T-helper 1 cell treated with Interleukin-12 subunit alpha and Interleukin-12 subunit beta and Interleukin-4 antibody, amounts not matched to agents 30 μg/mL and 1 μg/mL, for 36 hours (primary cell): ENCODE data around the gene FTCDNL1.

ENCODE experiments used
- H3K27ac Mint-ChIP-seq: one replicate; pipeline ENCODE4 v1.8.0; 2021; ENCODE audit warnings: mild to moderate bottlenecking, mixed read lengths
- H3K27me3 Mint-ChIP-seq: one replicate; pipeline ENCODE4 v1.8.0; 2021; ENCODE audit warnings: low read depth, mixed read lengths
- H3K36me3 Mint-ChIP-seq: one replicate; pipeline ENCODE4 v1.8.0; 2021; ENCODE audit warnings: low read depth, mixed read lengths
- H3K4me1 Mint-ChIP-seq: one replicate; pipeline ENCODE4 v1.8.0; 2021; ENCODE audit warnings: low read depth, mixed read lengths
- H3K4me3 Mint-ChIP-seq: one replicate; pipeline ENCODE4 v1.8.0; 2021; ENCODE audit warnings: mild to moderate bottlenecking, moderate library complexity, mixed read lengths
- H3K9me3 Mint-ChIP-seq: one replicate; pipeline ENCODE4 v1.8.0; 2021; ENCODE audit warnings: mixed read lengths

Gene FTCDNL1

GRCh38 chr2:199850718-199851500, at the start of gene FTCDNL1:
Gene FTCDNL1 (minus strand): TSS chr2:199851192. CDS start chr2:199848962, 2,230 bp downstream.
- peak within 1 kb of the TSS; percentile 96 for H3K4me3 Mint-ChIP-seq
- H3K27ac Mint-ChIP-seq, result peak within 1 kb of the TSS; percentile 86
- H3K9me3 Mint-ChIP-seq, result no peaks in the 10 kb centered on the region
- H3K4me1 Mint-ChIP-seq, result peaks cover 4% of the 10 kb centered on the region
- H3K27me3 Mint-ChIP-seq, result peaks cover 38% of the 10 kb centered on the region
- no peaks in the 10 kb centered on the region for H3K36me3 Mint-ChIP-seq

DNA sequence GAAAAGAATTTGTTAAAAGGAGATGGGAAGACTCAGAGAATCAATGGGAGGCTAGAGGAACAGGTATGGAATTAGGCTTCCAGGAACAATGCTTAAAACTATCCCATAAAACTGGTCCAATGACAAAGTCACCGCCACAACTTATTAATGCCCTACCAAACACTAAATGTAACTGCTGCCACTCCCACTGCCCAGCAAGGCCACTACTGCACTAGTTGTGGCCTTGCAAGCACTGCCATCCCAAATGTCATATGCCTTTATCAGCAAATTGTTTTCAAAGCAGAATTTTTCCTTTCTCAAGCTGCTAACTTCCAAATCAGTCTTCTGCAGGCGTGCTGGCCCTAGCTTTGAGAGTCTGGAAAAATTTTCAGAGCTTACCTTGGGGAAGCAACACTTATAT, 45.6 kb upstream of the FTCDNL1 start:
- Mint-ChIP-seq H3K27ac (no peak overlapping the region), H3K36me3 (no peaks in the 10 kb centered on the region), H3K9me3 (no peaks in the 10 kb centered on the region), H3K27me3 (peaks cover 16% of the 10 kb centered on the region), H3K4me1 (no peaks in the 10 kb centered on the region), H3K4me3 (no peak overlapping the region)

DNA sequence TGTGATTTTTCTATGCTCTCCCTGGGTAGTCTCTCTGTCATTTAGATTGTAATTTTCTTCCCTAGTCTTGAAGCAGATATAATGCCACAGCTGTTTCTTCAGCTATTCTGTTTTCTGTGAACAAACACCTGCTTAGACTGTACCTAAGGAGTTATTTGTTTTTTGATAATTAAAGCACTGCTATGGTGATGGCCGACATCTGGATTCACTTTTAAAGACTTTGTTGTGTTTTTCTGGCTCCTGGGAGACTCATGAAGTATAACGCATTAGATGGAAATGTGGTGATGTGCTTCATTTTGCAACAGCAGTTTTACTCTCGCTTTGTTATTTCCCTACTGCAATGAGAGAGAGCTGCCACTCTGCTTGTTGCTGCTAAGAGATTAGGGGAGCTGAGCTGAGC, 44.4 kb upstream of the FTCDNL1 start:
- Mint-ChIP-seq H3K36me3 (no peaks in the 10 kb centered on the region), H3K27ac (no peak overlapping the region), H3K4me1 (no peaks in the 10 kb centered on the region), H3K4me3 (no peak overlapping the region), H3K27me3 (peaks cover 17% of the 10 kb centered on the region), H3K9me3 (no peaks in the 10 kb centered on the region)

DNA sequence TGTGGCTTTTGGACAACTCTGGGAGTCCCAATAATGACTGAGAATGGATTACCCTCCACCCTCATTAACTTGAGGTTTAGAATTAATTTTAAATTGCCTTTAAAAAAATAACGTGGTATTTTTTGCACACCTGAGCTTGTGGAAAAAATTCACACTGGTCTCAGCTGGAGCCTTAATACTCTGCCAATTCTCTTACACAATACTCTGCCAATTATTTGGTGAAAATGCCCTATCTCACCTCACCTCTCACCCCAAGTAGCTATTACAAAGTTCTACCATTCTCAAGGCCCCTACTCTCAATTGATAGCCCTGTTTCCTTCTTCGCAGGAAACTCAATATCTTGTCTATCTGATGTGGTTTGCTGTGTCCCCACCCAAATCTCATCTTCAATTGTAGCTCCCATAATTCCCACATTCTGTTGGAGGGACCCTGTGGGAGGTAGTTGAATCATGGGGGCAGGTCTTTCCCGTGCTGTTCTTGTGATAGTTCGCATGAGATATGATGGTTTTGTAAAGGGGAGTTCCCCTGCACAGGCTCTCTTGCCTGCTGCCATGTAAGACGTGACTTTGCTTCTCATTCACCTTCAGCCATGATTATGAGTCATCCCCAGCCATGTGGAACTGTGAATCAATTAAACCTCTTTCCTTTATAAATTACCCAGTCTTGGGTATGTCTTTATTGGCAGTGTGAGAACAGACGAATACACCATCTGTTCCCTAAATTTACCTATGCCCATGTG, 32.7 kb upstream of the FTCDNL1 start:
- Mint-ChIP-seq H3K27ac (no peak overlapping the region), H3K9me3 (no peaks in the 10 kb centered on the region), H3K36me3 (no peaks in the 10 kb centered on the region), H3K4me3 (no peak overlapping the region), H3K4me1 (no peaks in the 10 kb centered on the region), H3K27me3 (peaks cover 18% of the 10 kb centered on the region)

DNA sequence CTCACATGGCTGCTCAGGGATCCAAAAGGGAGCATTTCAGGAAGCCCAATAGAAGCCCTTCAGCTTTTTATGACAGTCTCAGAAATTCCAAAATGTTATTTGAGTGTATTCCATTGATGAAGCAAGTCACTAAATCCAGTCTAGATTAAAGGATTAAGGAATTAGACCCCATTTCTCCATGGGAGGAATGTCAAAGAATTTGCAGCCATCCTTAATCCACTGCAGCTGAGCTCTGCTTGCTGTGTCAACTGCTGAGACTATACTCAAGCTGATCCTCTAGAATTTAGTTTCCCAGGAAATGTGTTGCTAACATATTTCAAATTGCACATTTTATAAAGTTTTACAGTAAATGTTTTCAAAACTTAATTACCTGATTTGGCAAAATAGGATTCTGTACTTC, 31.7 kb upstream of the FTCDNL1 start:
- Mint-ChIP-seq H3K4me3 (no peak overlapping the region), H3K9me3 (no peaks in the 10 kb centered on the region), H3K36me3 (no peaks in the 10 kb centered on the region), H3K27ac (no peak overlapping the region), H3K4me1 (no peaks in the 10 kb centered on the region), H3K27me3 (peaks cover 16% of the 10 kb centered on the region)

DNA sequence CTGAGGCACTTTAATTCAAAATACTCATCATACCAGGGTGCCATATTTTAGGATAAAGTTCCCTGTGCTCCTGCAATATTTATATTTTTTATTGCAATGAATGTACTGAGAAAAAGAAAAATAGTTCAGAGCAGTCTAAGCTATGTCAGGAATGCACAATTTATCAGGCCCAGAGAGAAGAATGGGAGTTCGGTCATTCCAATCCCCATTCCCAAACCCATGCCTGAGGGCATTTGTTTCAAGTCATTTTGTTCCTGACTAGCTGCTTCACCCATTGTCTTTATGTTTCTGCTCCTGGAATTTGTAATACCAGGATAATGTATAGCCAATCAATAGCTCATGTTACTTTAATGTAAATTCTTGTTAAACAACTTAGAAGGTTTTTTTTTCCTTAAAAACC, 24.4 kb upstream of the FTCDNL1 start:
- no peaks in the 10 kb centered on the region for H3K36me3 Mint-ChIP-seq
- H3K27me3 Mint-ChIP-seq, result peaks cover 9% of the 10 kb centered on the region
- H3K4me3 Mint-ChIP-seq, result no peak overlapping the region
- peaks cover 14% of the 10 kb centered on the region for H3K9me3 Mint-ChIP-seq
- no peak overlapping the region for H3K27ac Mint-ChIP-seq
- H3K4me1 Mint-ChIP-seq, result no peaks in the 10 kb centered on the region

GRCh38 chr2:199874209-199874608, 23.2 kb upstream of the FTCDNL1 start:
- H3K4me3 Mint-ChIP-seq, result no peak overlapping the region
- no peak overlapping the region for H3K27ac Mint-ChIP-seq

GRCh38 chr2:199870581-199870980, 19.6 kb upstream of the FTCDNL1 start:
- Mint-ChIP-seq H3K4me1 (no peaks in the 10 kb centered on the region), H3K4me3 (no peak overlapping the region), H3K27ac (no peak overlapping the region), H3K36me3 (no peaks in the 10 kb centered on the region), H3K9me3 (peaks cover 14% of the 10 kb centered on the region), H3K27me3 (peaks cover 31% of the 10 kb centered on the region)

More at GRCh38 chr2:199874209-199874608, 23.2 kb upstream of the FTCDNL1 start:
- H3K36me3 Mint-ChIP-seq, result no peaks in the 10 kb centered on the region
- H3K9me3 Mint-ChIP-seq, result peaks cover 14% of the 10 kb centered on the region
- H3K27me3 Mint-ChIP-seq, result peaks cover 14% of the 10 kb centered on the region
- H3K4me1 Mint-ChIP-seq, result no peaks in the 10 kb centered on the region

GRCh38 chr2:199869653-199870052, 18.7 kb upstream of the FTCDNL1 start:
- Mint-ChIP-seq H3K4me3 (no peak overlapping the region), H3K27me3 (peaks cover 34% of the 10 kb centered on the region), H3K4me1 (no peaks in the 10 kb centered on the region), H3K9me3 (peaks cover 9% of the 10 kb centered on the region), H3K27ac (no peak overlapping the region), H3K36me3 (no peaks in the 10 kb centered on the region)

DNA sequence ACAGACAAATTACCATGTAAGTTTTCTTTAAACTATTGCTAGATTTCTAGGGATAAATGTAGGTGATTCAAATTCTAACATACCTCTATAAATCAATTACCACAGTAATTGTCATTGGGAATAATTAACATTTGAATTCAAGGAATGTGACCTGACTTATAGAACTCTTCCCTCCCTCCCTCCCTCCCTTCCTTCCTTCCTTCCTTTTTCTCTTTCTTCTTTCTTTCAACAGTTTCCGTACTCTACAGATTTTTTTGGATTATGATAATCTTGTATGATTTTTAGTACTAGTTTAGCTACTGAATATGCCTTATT, 18.2 kb upstream of the FTCDNL1 start:
- H3K27me3 Mint-ChIP-seq, result peaks cover 32% of the 10 kb centered on the region
- no peak overlapping the region for H3K27ac Mint-ChIP-seq
- peaks cover 4% of the 10 kb centered on the region for H3K9me3 Mint-ChIP-seq
- no peaks in the 10 kb centered on the region for H3K36me3 Mint-ChIP-seq
- H3K4me1 Mint-ChIP-seq, result no peaks in the 10 kb centered on the region
- H3K4me3 Mint-ChIP-seq, result no peak overlapping the region

DNA sequence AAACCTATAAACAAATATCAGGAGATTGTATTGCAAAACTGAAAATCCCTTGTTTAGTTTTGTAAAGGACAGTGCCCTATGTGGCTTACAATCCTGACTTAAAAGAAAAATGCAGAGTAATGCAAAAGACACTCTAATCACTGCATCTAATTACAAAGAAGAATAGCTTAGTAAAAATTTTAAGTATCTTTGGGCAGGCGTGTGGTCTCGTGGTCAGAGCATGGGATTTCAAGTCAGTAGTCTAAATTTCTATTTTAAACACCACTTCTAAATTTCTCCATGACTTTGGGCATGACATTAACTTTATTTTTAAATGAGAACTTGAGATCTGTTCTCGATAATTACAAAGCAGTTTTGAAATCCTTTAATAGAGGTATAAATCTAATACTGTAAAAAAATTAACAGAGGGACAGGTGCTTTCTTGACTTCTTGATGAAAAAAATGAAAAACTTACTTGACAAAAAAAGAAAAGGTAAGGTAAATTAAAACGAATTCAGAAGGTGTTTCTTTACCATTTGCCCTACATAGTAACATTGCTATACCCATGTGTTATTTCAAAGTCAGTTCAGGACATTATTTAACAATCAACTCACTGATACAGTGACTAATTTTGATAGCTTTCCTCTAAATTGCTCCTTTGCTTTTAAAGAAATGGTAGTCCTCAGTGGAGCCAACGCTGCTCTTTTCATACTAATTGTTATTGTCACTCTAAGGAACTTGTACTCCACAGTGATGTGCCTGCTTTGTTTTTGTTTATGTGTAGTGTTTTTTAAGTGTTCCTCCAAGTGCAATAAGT, 17.6 kb upstream of the FTCDNL1 start:
- no peak overlapping the region for H3K4me3 Mint-ChIP-seq
- H3K36me3 Mint-ChIP-seq, result no peaks in the 10 kb centered on the region
- no peaks in the 10 kb centered on the region for H3K9me3 Mint-ChIP-seq
- H3K27me3 Mint-ChIP-seq, result peaks cover 36% of the 10 kb centered on the region
- H3K27ac Mint-ChIP-seq, result no peak overlapping the region
- no peaks in the 10 kb centered on the region for H3K4me1 Mint-ChIP-seq

- H3K36me3 Mint-ChIP-seq, result no peaks in the 10 kb centered on the region
- no peak overlapping the region for H3K4me3 Mint-ChIP-seq
Measured at GRCh38 chr2:199865905-199866304, 14.9 kb upstream of the FTCDNL1 start.

GRCh38 chr2:199862788-199863187, 11.8 kb upstream of the FTCDNL1 start:
- no peaks in the 10 kb centered on the region for H3K4me1 Mint-ChIP-seq
- peaks cover 39% of the 10 kb centered on the region for H3K27me3 Mint-ChIP-seq
- no peak overlapping the region for H3K4me3 Mint-ChIP-seq
- H3K27ac Mint-ChIP-seq, result no peak overlapping the region
- H3K9me3 Mint-ChIP-seq, result no peaks in the 10 kb centered on the region
- no peaks in the 10 kb centered on the region for H3K36me3 Mint-ChIP-seq

More at GRCh38 chr2:199865905-199866304, 14.9 kb upstream of the FTCDNL1 start:
- Mint-ChIP-seq H3K27ac (no peak overlapping the region), H3K4me1 (no peaks in the 10 kb centered on the region), H3K27me3 (peaks cover 48% of the 10 kb centered on the region), H3K9me3 (no peaks in the 10 kb centered on the region)

DNA sequence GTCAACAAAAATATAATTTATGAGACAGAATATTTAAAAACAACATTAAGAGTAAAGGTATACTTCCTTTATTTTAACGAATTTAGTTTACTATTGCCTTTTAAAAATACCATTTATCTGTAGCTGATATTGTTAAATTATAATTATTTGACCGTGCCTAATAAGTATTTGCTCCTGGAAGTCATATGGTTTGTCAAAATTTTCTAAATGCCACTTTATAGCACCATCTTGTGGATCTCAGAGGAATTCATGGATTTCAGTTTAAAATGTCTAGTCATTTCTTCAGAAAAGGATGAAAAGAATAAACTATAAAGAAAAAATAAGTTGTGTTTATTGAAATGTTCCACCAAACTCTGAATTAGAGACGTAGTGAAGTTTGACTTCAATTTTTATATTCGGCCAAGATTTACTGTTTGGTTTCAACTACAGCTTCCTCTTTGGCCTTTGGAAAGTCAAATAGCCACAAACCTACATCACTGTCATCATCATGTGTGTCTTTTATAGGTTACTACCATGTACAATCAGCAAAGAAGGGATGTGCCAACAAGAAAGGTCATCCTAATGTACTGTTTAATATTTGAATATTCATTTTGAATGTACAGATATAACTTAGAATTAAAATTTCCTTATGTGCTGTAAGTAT, 10.3 kb upstream of the FTCDNL1 start:
- H3K27ac Mint-ChIP-seq, result no peak overlapping the region
- H3K27me3 Mint-ChIP-seq, result peaks cover 43% of the 10 kb centered on the region
- no peak overlapping the region for H3K4me3 Mint-ChIP-seq
- H3K4me1 Mint-ChIP-seq, result no peaks in the 10 kb centered on the region
- H3K36me3 Mint-ChIP-seq, result no peaks in the 10 kb centered on the region
- no peaks in the 10 kb centered on the region for H3K9me3 Mint-ChIP-seq
